ENCODE measurements around the gene PBRM1.

DNA sequence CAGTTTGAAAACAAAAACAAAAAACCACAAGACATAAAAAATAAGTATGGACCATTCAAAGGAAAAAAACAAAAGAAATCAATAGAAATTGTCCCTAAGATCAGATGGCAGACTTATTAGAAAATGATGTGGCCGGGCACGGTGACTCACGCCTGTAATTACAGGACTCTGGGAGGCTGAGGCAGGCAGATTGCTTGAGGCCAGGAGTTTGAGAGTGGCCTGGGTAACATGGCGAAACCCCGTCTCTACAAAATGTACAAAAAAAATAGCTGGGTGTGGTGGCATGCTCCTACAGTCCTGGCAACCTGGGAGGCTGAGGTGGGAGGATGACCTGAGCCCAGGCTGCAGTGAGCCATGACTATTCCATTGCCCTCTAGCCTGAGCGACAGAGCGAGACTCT is 36.8 kb upstream of the PBRM1 start:
- TF ChIP-seq CTCF (IDR thresholded peaks at IDR 0.05) (no peak), POLR2AphosphoS5 (IDR thresholded peaks at IDR 0.05) (no peak)
